Activated naive CD8-positive, alpha-beta T cell treated with anti-CD3 and anti-CD28 coated beads, Interleukin-2, amount 50 U/mL, for 16 hours (primary cell): Measurements from ENCODE around the gene CERS6.
A peak's percentile ranks its signal among the peaks of the same experiment; 100 is the strongest.
"Not testable (repeated sequence)": the region's sequence is repeated elsewhere in the genome, so short reads cannot be mapped to it uniquely, and the experiment has no call there.

ENCODE experiments used
- DNase-seq: peaks from one replicate; pipeline ENCODE4 v3.0.0-alpha.2; 2020; ENCODE audit warnings: low read depth, low spot score

CERS6 gene, protein sequence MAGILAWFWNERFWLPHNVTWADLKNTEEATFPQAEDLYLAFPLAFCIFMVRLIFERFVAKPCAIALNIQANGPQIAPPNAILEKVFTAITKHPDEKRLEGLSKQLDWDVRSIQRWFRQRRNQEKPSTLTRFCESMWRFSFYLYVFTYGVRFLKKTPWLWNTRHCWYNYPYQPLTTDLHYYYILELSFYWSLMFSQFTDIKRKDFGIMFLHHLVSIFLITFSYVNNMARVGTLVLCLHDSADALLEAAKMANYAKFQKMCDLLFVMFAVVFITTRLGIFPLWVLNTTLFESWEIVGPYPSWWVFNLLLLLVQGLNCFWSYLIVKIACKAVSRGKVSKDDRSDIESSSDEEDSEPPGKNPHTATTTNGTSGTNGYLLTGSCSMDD

GRCh38 chr2:168455645-168456520 is at the start of gene CERS6:
Gene CERS6, plus strand, starts transcription at chr2:168456272. Its CDS starts 177 bp downstream, at chr2:168456449.
- DNase-seq = peak; percentile 77

GRCh38 chr2:168412301-168412700 is 43.8 kb upstream of the CERS6 start:
- DNase-seq = not testable (repeated sequence)

DNA sequence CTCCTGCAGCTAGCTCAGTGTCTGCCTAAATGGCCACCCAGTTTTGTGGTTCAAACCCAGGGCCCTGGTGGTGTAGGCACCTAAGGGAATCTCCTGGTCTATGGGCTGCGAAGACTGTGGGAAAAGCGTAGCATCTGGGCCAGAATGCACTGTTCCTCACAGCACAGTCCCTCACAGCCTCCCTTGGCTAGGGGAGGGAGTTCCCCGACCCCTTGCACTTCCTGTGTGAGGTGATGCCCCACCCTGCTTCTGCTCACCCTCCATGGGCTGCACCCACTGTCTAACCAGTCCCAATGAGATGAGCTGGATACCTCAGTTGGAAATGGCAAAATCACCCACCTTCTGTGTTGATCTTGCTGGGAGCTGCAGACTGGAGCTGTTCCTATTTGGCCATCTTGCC is 43.0 kb upstream of the CERS6 start:
- not testable (repeated sequence) for DNase-seq

DNA sequence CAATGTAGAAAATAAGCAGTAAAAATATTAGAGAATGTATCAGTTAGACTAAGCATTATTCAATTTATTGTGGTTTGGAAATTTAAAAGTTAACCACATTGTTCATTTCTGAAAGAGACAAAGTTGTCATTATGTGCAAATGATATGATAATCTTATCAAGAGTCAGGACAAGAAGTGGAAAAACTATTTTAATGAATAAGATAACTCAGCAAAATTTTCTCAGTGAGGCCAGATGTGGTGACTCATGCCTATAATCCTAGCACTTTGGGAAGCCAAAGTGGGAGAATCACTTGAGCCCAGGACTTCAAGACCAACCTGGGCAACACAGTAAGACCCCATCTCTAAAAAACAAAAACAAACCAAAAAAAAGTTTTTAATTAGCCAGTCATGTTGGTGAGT is 39.5 kb upstream of the CERS6 start:
- no peak for DNase-seq

- DNase-seq = no peak
Observed at GRCh38 chr2:168422584-168422983, 33.5 kb upstream of the CERS6 start.

DNA sequence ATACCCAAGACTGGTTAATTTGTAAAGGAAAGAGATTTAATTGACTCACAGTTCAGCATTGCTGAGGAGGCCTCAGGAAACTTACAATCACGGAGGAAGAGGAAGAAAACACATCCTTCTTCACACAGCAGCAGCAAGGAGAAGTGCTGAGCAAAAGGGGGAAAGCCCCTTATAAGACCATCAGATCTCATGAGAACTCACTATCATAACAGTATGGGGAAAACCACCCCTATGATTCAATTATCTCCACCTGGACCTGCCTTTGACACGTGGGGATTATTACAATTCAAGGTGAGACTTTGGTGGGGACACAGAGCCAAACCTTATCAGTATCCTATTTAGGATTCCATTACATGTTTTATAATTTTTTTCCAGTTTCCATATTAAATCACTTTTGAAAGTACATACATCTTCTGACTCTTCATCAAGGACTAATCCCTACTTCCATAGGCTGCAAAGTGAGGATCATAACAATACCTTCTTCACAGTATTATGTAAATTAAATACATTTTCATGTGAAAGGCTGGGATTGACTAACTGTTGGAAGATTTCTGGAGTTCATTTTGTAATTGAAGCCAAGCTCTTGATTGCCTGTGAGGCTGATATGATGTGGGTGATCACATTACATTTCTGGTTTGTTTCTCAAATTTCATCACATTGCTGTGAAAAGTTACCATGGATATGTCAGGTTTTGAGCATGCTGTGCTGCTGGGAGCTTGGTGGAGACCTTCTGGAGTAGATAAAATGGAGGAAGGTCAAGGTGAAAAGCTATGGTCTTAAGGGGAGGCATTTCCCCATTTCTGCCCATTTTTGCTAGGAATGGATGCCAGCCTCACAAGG is 31.7 kb upstream of the CERS6 start:
- DNase-seq = no peak

GRCh38 chr2:168424971-168425370 is 31.1 kb upstream of the CERS6 start:
- no peak for DNase-seq

DNA sequence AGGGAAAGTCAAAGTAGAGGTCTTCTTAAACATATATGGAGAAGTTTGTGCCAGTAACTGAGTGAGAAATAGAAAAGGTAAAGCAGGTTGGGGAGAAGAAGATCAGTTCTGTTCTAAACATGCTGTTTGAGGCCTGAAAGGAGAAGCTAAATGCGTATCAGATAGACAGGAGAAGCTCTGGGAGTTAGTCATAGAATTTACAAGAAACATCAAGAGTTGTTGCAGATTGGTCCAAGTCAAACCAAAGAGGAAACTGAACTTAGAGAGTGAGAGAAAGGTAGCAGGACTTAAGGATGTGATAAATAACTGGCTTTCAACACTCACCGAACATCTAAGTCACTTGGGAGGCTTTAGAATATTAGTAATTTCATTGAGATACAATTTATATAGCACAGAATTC is 29.2 kb upstream of the CERS6 start:
- no peak for DNase-seq

DNA sequence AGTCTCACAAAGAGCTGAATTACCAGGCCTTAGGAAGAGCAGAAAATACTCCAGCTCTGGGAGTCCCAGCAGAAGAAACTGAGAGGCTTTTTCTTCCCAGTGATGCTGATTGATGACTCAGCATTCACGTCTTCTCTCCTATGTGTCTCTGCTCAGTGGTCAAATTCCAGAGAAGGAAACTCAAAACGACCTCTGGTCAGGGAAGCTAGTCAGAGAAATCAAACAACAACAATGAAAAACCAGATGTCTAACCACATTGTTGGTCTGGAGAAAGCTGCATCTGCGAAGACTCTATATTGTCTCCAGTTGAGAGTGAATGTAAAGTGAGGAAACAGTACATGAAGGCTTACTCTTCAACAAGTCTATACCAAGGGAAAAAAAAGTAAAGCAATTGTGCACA is 28.6 kb upstream of the CERS6 start:
- DNase-seq = no peak

DNA sequence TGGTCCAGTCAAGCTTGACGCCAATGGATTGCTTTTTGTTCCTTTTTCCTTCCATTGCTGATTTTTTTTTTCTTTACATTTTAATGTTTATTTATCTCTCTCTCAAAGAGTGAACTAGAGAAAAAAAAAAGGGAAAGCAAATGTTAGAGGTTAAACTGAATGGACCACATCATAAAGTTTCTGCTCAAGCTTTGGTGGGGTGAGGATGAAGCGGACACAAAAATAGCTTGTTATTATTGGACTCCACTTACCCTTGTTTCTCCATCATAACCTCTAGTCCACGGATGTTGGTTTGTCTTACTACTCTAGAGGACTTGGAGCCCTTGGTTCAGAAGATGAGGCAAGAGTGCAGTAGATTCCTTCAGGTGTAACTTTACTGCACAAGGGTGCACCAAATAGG is 27.6 kb upstream of the CERS6 start:
- no peak for DNase-seq

DNA sequence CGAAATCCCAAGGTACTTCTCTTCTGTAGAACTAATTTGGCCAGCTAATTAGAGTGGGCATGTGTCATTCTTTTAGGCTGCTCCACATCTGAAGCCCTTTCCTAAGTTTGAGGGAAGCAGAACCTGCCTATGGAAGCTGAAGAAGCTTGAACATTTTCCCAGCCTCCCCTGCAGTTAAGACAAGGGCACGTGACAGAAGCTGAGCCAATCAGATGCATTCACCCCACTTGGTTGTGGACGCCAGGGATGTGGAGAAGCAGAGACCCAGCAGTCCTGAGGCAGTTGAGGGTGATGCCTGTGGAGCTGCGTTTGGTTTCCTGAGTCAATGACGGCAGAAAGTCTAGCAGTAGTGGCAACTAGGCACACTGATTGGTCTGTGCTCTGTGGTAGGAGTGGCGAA is 26.1 kb upstream of the CERS6 start:
- DNase-seq = no peak

DNA sequence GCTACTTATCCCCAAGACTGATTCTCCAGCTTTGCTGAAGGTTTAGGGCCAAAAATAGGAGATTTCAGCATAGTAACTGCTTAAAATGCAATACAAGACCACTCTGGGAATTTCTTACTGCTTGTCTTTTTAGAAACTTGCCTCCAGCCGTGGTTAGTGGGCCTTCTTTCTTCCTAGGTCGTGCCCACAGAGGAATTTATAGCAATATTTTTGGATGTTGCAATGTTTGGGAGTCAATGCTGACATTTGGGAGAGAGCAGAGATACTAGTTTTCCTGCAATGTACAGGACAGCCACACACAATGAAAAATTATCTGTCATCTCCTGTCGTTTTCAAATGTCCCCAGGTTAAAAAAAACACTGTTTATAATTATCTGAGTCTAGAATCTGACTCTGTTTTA is 25.6 kb upstream of the CERS6 start:
- no peak for DNase-seq

DNA sequence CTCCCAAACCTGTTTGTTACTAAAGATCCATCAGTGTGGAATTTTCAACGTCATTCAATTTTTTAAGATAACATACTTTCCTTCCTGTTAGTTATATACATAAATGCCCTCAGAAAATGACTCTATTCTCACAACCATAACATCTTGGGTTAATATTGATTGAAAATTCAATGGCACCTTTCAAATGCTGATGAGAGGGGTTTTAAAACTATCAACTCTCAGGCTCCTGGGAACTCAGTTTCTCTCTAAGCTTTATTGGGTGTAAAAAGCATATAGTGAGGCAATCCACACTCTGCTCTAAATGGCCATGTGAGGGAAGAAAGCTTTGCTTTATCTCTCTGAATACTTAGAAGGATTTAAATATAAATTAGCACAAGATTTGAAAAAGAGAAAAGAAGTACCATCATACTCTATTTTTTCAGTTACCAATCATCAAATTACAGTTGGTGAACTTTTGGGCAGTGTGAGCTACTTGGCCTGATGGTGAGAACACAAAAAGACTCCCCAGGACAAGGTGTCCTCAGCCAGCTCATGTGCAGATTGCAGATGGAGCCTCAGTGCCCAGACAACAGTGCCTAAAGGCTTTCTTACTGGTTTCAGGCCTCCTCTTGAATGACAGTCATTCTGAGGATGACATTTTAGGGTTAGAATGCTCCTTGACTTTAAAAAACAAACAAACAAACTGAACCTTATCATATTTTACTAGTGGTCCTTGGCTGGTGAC is 24.6 kb upstream of the CERS6 start:
- no peak for DNase-seq

GRCh38 chr2:168432100-168432499 is 24.0 kb upstream of the CERS6 start:
- DNase-seq = no peak

GRCh38 chr2:168432565-168433186 is 23.4 kb upstream of the CERS6 start:
- peak; percentile 17 for DNase-seq

DNA sequence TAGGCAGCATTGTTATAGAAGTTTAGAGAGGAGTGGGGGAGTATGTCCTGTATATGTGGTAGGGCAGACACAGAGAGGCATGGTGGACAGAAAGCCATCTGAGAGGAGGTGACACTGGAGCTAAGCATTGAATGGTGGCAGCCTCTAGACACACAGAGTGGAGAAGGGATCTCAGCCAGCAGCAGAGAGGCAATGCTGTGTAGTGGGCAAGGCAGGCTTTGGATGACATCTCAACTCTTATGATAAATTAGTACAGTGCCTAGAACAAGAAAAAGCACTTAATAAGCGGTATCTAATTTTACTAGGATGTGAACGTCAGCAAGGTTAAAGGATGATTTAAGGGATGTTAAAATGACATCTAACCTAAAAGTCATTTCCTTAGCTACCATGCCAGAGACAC is 22.5 kb upstream of the CERS6 start:
- no peak for DNase-seq

DNA sequence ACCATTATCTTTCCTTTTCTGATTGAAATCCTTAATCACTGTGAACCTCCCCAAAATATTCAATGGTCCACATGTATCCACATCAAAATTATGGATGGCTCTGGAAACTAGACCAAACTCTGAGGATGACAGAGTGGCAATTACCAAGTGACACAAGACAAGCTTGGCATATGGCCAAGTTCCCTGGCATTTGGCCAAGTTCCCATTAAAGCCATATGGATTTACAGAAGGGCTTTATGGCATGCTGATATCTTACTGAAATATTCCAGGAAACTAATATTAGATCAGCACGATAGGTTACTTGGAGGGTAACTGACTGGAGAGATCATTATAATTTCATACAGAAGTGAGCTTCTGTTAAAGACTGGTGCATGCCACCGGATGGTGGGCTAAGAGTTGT is 21.9 kb upstream of the CERS6 start:
- DNase-seq = no peak

DNA sequence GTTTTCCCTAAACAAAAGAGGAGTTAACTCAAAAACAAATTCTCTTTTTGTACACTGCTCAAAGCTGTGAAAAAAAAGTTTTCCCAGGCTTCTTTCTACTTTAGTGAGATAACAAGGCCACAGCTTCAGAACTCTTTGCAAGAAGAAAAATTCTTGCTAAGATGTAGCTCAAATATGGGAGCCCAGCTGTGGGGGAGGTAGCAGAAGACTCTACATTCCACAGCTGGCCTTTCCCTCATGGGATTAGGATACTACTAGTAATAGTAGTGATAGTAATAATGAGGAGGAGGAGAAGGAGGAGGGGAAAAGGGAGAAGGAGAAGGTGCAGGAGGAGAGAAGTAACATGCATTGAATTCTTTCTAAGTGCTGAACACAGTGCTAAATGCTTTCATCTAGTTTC is 19.2 kb upstream of the CERS6 start:
- DNase-seq = no peak

GRCh38 chr2:168438553-168438952 is 17.5 kb upstream of the CERS6 start:
- DNase-seq = no peak

DNA sequence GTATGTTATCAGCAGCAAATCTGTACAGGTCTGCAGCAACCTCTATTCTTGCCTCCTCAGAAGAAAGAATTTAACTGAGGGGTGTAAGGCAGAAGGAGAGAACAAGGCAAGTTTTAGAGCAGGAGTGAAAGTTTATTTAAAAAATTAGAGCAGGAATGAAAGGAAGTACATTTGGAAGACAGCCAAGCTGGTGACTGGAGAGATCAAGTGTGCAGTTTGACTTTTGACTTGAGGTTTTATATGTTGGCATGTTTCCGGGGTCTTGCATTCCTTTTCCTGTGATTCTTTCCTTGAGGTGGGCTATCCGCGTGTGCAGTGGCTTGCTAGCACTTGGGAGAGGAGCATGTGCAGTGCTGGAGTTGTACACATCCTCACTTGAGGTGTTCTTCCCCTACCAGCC is 16.5 kb upstream of the CERS6 start:
- DNase-seq = no peak
